HepG2 (cell line): ENCODE measurements around the gene UACA. TPM values are rescaled to one million over a fixed set of nuclear protein-coding genes. Genes with fewer than 3 reads are reported as not detected.
"Not testable (repeated sequence)": the region's sequence is repeated elsewhere in the genome, so short reads cannot be mapped to it uniquely, and the experiment has no call there.

Experiments
- ATAC-seq: fragments of 200-7000 bp; cut with Tn5 transposase; 3 replicates; pipeline ENCODE4 v1.9.1; 2020; ENCODE audit warnings: mild to moderate bottlenecking, moderate library complexity
- BruUV-seq: library from RNA; stranded (reverse); fragments of 400-500 nt; replicated peaks from 2 replicates; lab custom pipeline; 2021; lab: Mats Ljungman, UMichigan
- CTCF ChIA-PET: fragments of 300-600 bp; formaldehyde crosslinking; extraction: SDS; loops from one replicate; lab custom pipeline; 2021; ENCODE audit warnings: low total read pairs, inconsistent platforms, low intra/inter-chr PET ratio; lab: Yijun Ruan, JAX
- POLR2A ChIA-PET: fragments of 350-600 bp; sonication (Branson Sonifier 250); formaldehyde crosslinking; loops from one replicate; lab custom pipeline; 2020; ENCODE audit warnings: antibody characterized with exemption, inconsistent platforms; lab: Yijun Ruan, JAX
- DNase-seq: peaks from one replicate; pipeline ENCODE4 v3.0.0-alpha.2; 2015; ENCODE audit warnings: low spot score
- FAIRE-seq: peaks from 3 replicates; lab custom pipeline; 2011; peaks lifted over from hg19 to GRCh38; lab: Jason Lieb, UNC
- H2AFZ ChIP-seq: one replicate; pipeline ENCODE4 v1.6.1; 2011; ENCODE audit warnings: low read length, inconsistent platforms
- H3K27ac ChIP-seq: fragments of 300-600 bp; 3 replicates; pipeline ENCODE4 v1.8.0; 2011; ENCODE audit warnings: mixed run types, mild to moderate bottlenecking, mixed read lengths, low read length, inconsistent platforms; ENCODE audit not compliant: insufficient read depth; ENCODE audit errors: extremely low read length
- H3K27me3 ChIP-seq, 2 experiments: fragments of 200-600 bp in 1 of 2; 2 replicates in 1 of 2; 3 replicates in 1 of 2; pipeline versions ENCODE4 v1.6.0 to v1.8.0; 2011; ENCODE audit warnings: low read length in 2 of 2, mild to moderate bottlenecking in 2 of 2, moderate library complexity in 2 of 2, inconsistent platforms in 1 of 2; ENCODE audit not compliant: insufficient read depth in 2 of 2, control insufficient read depth in 1 of 2
- H3K36me3 ChIP-seq, 2 experiments: fragments of 200-600 bp in 1 of 2; replicated peaks in 1 of 2; 2 replicates in 1 of 2; 3 replicates in 1 of 2; pipeline versions ENCODE4 v1.5.1 to v1.8.0; 2011; ENCODE audit warnings: low read length in 2 of 2, inconsistent platforms in 1 of 2; ENCODE audit not compliant: insufficient read depth in 2 of 2, control insufficient read depth in 1 of 2
- H3K4me1 ChIP-seq: 2 replicates; pipeline ENCODE4 v1.5.1; 2012; ENCODE audit warnings: low read length, inconsistent platforms; ENCODE audit not compliant: insufficient read depth
- H3K4me2 ChIP-seq: 2 replicates; pipeline ENCODE4 v1.6.0; 2011; ENCODE audit warnings: low read depth, low read length, inconsistent platforms
- H3K4me3 ChIP-seq, 3 experiments: fragments of 200-600 bp in 1 of 3; sonication (generic), shearing (Covaris generic) in 1 of 3; replicated peaks in 1 of 3; 2 replicates each; pipeline ENCODE4 v1.5.1; 2011 to 2016; ENCODE audit warnings: low read length in 3 of 3, inconsistent platforms in 2 of 3, low read depth in 2 of 3, mild to moderate bottlenecking in 2 of 3, control low read depth in 1 of 3, mixed read lengths in 1 of 3; ENCODE audit not compliant: insufficient read depth in 1 of 3
- H3K79me2 ChIP-seq: one replicate; pipeline ENCODE4 v1.6.1; 2011; ENCODE audit warnings: low read length, inconsistent platforms; ENCODE audit not compliant: insufficient read depth
- H3K9ac ChIP-seq: 2 replicates; pipeline ENCODE4 v1.6.0; 2011; ENCODE audit warnings: mild to moderate bottlenecking, low read depth, low read length, inconsistent platforms; ENCODE audit not compliant: insufficient read depth
- H3K9me3 ChIP-seq: 2 replicates; pipeline ENCODE4 v1.5.1; 2012; ENCODE audit warnings: mild to moderate bottlenecking, low read length
- H4K20me1 ChIP-seq: 2 replicates; pipeline ENCODE4 v1.6.0; 2011; ENCODE audit warnings: inconsistent platforms, mild to moderate bottlenecking, low read length, moderate library complexity; ENCODE audit not compliant: insufficient read depth
- CREB1 ChIP-seq, 2 experiments: fragments of 450-650 bp in 1 of 2; IDR thresholded peaks; 2 replicates each; pipeline ENCODE4 v1.6.1; 2016 to 2017; ENCODE audit warnings: control low read depth in 1 of 2, mild to moderate bottlenecking in 1 of 2, missing compliant biosample characterization in 1 of 2, missing genetic modification characterization in 1 of 2
- JUNB ChIP-seq: sonication (generic); formaldehyde crosslinking; IDR thresholded peaks from 2 replicates; pipeline ENCODE4 v1.8.0; 2022; ENCODE audit warnings: missing genetic modification reagents, mild to moderate bottlenecking, borderline replicate concordance
- JUND ChIP-seq: sonication (generic); formaldehyde crosslinking; IDR thresholded peaks from 2 replicates; pipeline ENCODE4 v1.8.0; 2022; ENCODE audit warnings: mild to moderate bottlenecking, missing genetic modification reagents
- SNRNP70 ChIP-seq: fragments of 200-400 bp; formaldehyde crosslinking; IDR thresholded peaks from 2 replicates; pipeline ENCODE4 v1.6.1; 2017; ENCODE audit warnings: mild to moderate bottlenecking, low read depth, low read length, moderate library complexity
- TFE3 ChIP-seq: IDR thresholded peaks from 2 replicates; pipeline ENCODE4 v1.6.1; 2016
- ZNF841 ChIP-seq: sonication (generic); formaldehyde crosslinking; IDR thresholded peaks from 2 replicates; pipeline ENCODE4 v1.8.1; 2023; ENCODE audit warnings: missing genetic modification reagents, borderline replicate concordance
- ZSCAN20 ChIP-seq: sonication (generic); formaldehyde crosslinking; IDR thresholded peaks from 2 replicates; pipeline ENCODE4 v1.4.0; 2020; ENCODE audit warnings: missing genetic modification reagents, mild to moderate bottlenecking, borderline replicate concordance
- WGBS: methylation state at CpG from one replicate; pipeline ENCODE4 v1.1.6; 2017; ENCODE audit warnings: low lambda C conversion rate; 5-methylcytosine and 5-hydroxymethylcytosine counted together
- in situ Hi-C: cut with HindIII; loops from 2 replicates; pipeline ENCODE4 v1.10.0; 2017; ENCODE audit warnings: low pct_unique_long_range_greater_than_20kb; ENCODE audit not compliant: extremely low pct_ligation_motif_present
- intact Hi-C: fragments of 100-400 bp; cut with micrococcal nuclease; formaldehyde crosslinking; loops from one replicate; pipeline ENCODE4 v1.10.0; 2022; ENCODE audit not compliant: unreplicated experiment
- polyA plus RNA-seq, 8 experiments: library from polyadenylated mRNA; depleted of rRNA in 3 of 8; stranded (reverse) in 7 of 8; unstranded in 1 of 8; fragments of >200 nt; fragmentation: Illumina TruSeq in 4 of 8; extraction: Trizol in 4 of 8; gene quantifications; 2 replicates each; pipeline versions ENCODE4 v1.2.1 to v1.2.3, GENCODE V29; 2011 to 2016; ENCODE audit warnings: low read depth in 4 of 8, missing spikeins in 1 of 8, mixed read lengths in 1 of 8; ENCODE audit not compliant: insufficient read depth in 1 of 8
- total RNA-seq, 5 experiments: library from RNA; depleted of rRNA; stranded (reverse); fragments of >200 nt; fragmentation: Illumina TruSeq; extraction: Trizol; gene quantifications; 2 replicates each; pipeline ENCODE4 v1.2.3, GENCODE V29; 2016; ENCODE audit warnings: low read depth in 1 of 5

Gene UACA
- total and polyA plus RNA-seq, 2 of the 13 experiments (the other 11 are each of a cell fraction or from before 2014, with no cell fraction given), result 17.8 to 39.2 TPM

- TF ChIP-seq TFE3 (CRISPR knock-in tag), result no peak
- TF ChIP-seq ZSCAN20, result no peak
- TF ChIP-seq SNRNP70, result no peak
- no peak for TF ChIP-seq CREB1 (IDR thresholded peaks at IDR 0.05)
- no peak for TF ChIP-seq CREB1 (CRISPR knock-in tag; IDR thresholded peaks at IDR 0.05)
- TF ChIP-seq JUND (CRISPR knock-in tag), result no peak
- TF ChIP-seq ZNF841 (CRISPR knock-in tag), result no peak
- no peak for TF ChIP-seq JUNB (CRISPR knock-in tag)
- Histone ChIP-seq H3K27ac (no peak overlapping the region), H3K9ac (no peak overlapping the region), H2AFZ (no peak overlapping the region), H3K4me2 (no peak overlapping the region), H3K79me2 (no peaks in the 10 kb centered on the region), H3K36me3 (no peaks in the 10 kb centered on the region), H3K9me3 (no peaks in the 10 kb centered on the region), H4K20me1 (no peaks in the 10 kb centered on the region), H3K4me1 (0 out of 2 replicates have a peak, but pooled peaks cover 4% of the 10 kb centered on the region), H3K4me3 (no peak overlapping the region), H3K27me3 (no peaks in the 10 kb centered on the region)
- WGBS, result 90% methylated on average over 3 of the region's 3 CpGs
- FAIRE-seq, result no peak
- no peak for DNase-seq
- no peak for ATAC-seq
- in situ Hi-C loops (no loop called here), intact Hi-C loops (no loop called here)
- CTCF ChIA-PET, result no interaction called here
- BruUV-seq, result no TSS peak
- POLR2A ChIA-PET, result no interaction called here
Measured at GRCh38 chr15:70748281-70748747, 15.0 kb downstream of the UACA start.

GRCh38 chr15:70746598-70746997 is 16.8 kb downstream of the UACA start:
- H3K4me3 ChIP-seq, H3K36me3 ChIP-seq, H3K4me2 ChIP-seq, H3K9me3 ChIP-seq, in situ Hi-C loops, H3K79me2 ChIP-seq, H3K9ac ChIP-seq, DNase-seq, POLR2A ChIA-PET, intact Hi-C loops, H2AFZ ChIP-seq, H3K27ac ChIP-seq, FAIRE-seq, ATAC-seq, H3K27me3 ChIP-seq, BruUV-seq, CTCF ChIA-PET, H4K20me1 ChIP-seq: not testable (repeated sequence)
- H3K4me1 ChIP-seq, result peaks cover 18% of the 10 kb centered on the region
